Measurements from ENCODE around the gene PIGM. TPM values are rescaled to one million over a fixed set of nuclear protein-coding genes. Genes with fewer than 3 reads are reported as not detected.
"Not testable (repeated sequence)": the region's sequence is repeated elsewhere in the genome, so short reads cannot be mapped to it uniquely, and the experiment has no call there.

Gene PIGM
- total RNA-seq, 6 experiments from 2014 or later = 3.3 to 4.7 (median 3.9) TPM

DNA sequence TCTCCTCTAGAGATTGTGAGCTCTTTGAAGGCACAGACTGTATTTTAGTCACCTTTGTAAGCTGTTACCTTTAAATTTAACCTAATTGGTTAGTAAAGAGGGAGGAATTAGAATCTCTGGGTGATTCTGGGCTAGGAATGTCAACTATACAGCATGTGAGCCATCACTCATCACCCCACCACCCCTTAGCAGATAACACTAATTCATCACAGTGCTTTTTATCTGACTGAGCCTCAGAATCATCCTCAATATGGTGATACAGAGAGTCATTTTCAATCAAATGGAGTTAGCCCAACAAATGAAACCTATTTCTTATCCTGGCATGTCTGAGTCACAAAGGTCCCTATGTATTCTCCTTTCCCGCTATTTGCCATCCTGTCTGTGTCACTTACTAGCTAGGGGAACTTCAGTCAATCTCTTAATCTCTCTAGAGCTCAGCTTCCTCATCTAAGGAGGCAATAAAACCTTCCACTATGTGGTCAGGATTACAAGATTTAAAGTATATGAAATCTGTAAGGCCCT lies 24.9 kb upstream of the PIGM start:
- WGBS (ENCODE audit: insufficient coverage, low coverage, low lambda C conversion rate, missing lambda C conversion rate) = 87% methylated on average over 1 of the region's 1 CpG

DNA sequence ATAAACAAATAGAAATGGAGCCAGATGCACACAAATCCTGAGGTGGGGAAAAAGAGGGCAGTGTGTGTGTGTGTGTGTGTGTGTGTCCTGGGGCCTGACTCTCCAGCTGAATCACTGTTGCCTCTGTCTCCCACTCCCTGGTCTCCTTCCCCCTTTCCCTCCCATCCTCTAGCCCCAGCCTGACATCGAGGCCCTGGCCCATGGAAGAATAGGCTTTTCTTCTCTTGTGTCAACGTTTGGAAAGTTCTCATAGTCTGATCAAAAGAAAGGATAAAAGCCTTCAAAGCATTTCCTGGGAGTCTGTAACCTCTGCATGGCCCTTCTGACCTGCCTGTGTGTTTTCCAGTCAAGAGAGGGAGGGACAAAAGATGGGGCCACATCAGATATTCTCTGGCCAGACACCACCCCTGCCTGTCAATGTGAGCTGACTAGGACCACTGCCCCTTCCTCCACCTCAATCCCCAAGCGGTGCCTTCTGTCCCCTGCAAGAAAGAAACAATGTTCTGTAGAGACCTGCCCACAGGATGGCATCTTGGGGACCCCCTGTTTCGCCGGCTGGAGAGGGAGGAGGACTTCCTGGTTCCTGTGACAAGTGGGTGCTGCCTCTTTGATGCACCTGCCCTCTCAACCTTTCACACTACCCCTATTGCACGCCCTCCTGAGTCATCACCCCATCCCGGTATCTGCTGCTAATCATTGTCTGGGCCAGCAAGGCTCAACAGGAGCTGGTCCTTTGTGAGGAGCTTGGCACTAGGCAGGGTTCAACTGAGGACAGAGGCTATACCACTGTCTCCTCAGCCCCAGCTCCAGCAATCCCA lies 22.0 kb upstream of the PIGM start:
- WGBS (ENCODE audit: insufficient coverage, low coverage, low lambda C conversion rate, missing lambda C conversion rate) = 40% methylated on average over 5 of the region's 7 CpGs
- H3K27me3 ChIP-seq = no peaks in the 10 kb centered on the region
- ATAC-seq (no peak), DNase-seq (no peak)
- H3K9me3 ChIP-seq = no peaks in the 10 kb centered on the region
- intact Hi-C loops (cut with DNase I) = no loop called here
- TF ChIP-seq POLR2A (IDR thresholded peaks at IDR 0.05) = no peak
- TF ChIP-seq, protein P1, sequence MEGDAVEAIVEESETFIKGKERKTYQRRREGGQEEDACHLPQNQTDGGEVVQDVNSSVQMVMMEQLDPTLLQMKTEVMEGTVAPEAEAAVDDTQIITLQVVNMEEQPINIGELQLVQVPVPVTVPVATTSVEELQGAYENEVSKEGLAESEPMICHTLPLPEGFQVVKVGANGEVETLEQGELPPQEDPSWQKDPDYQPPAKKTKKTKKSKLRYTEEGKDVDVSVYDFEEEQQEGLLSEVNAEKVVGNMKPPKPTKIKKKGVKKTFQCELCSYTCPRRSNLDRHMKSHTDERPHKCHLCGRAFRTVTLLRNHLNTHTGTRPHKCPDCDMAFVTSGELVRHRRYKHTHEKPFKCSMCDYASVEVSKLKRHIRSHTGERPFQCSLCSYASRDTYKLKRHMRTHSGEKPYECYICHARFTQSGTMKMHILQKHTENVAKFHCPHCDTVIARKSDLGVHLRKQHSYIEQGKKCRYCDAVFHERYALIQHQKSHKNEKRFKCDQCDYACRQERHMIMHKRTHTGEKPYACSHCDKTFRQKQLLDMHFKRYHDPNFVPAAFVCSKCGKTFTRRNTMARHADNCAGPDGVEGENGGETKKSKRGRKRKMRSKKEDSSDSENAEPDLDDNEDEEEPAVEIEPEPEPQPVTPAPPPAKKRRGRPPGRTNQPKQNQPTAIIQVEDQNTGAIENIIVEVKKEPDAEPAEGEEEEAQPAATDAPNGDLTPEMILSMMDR (IDR thresholded peaks at IDR 0.05) = no peak
- no peak overlapping the region for H3K27ac ChIP-seq
- no peaks in the 10 kb centered on the region for H3K36me3 ChIP-seq
- H3K4me3 ChIP-seq = no peak overlapping the region
- no peaks in the 10 kb centered on the region for H3K4me1 ChIP-seq

More for the DNA sequence above, 24.9 kb upstream of the PIGM start:
- no peak for ATAC-seq
- no peak for TF ChIP-seq POLR2A (IDR thresholded peaks at IDR 0.05)
- TF ChIP-seq, protein P1 (IDR thresholded peaks at IDR 0.05) = no peak
- no peak for DNase-seq
- Histone ChIP-seq H3K4me1 (no peaks in the 10 kb centered on the region), H3K27me3 (no peaks in the 10 kb centered on the region), H3K9me3 (no peaks in the 10 kb centered on the region), H3K4me3 (no peak overlapping the region), H3K27ac (no peak overlapping the region), H3K36me3 (no peaks in the 10 kb centered on the region)
- intact Hi-C loops (cut with DNase I) = no loop called here

DNA sequence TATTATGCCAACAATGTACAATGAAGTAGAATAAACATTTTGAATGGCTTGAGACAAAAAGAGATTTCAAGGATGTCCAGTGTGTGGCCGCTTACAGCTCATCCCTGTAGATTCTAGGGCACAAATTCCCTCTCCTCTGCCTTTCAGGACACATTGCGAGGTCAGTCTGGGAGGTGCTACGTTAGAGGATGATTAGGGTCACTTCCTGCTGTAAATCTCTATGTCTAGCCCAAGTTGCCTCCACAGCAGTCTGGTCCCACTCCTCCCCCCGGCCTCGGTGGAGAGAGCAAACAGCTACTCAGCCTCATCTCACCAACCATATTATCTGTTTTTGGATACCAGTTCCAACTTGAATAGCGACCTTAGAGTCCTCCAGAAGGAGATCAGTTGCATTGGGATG lies 21.1 kb upstream of the PIGM start:
- Histone ChIP-seq H3K9me3 (no peaks in the 10 kb centered on the region), H3K4me1 (no peaks in the 10 kb centered on the region), H3K27me3 (no peaks in the 10 kb centered on the region), H3K36me3 (no peaks in the 10 kb centered on the region), H3K27ac (no peak overlapping the region), H3K4me3 (no peak overlapping the region)
- intact Hi-C loops (cut with DNase I) = no loop called here
- ATAC-seq = no peak
- TF ChIP-seq POLR2A (IDR thresholded peaks at IDR 0.05) = no peak
- TF ChIP-seq, protein P1 (IDR thresholded peaks at IDR 0.05) = no peak
- DNase-seq = no peak
- WGBS (ENCODE audit: insufficient coverage, low coverage, low lambda C conversion rate, missing lambda C conversion rate) = 44% methylated on average over 4 of the region's 6 CpGs

DNA sequence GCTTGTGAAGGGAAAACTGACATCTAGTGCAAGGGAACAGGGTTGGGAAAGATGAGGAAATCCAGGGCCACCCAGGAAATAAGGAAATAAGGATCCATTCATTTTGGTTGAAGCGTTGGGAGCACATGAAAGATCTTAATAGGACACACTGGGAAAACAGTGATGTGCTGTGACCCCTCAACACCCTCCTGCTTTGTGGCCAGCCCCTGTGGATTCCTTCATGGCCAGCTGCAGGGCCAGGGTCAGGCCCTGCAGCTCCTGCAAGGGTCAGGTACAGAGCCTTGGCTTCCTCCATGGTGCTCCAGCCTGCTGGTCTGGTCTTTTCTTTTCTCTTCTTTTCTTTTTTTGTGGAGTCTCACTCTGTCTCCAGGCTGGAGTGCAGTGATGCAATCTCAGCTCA lies 18.8 kb upstream of the PIGM start:
- no peak overlapping the region for H3K4me3 ChIP-seq
- H3K36me3 ChIP-seq = no peaks in the 10 kb centered on the region
- WGBS (ENCODE audit: insufficient coverage, low coverage, low lambda C conversion rate, missing lambda C conversion rate) = no CpG with 5 or more reads among the region's 1 CpG
- TF ChIP-seq, protein P1 (IDR thresholded peaks at IDR 0.05) = no peak
- no peak for TF ChIP-seq POLR2A (IDR thresholded peaks at IDR 0.05)
- intact Hi-C loops (cut with DNase I) = no loop called here
- DNase-seq = no peak
- H3K9me3 ChIP-seq = no peaks in the 10 kb centered on the region
- H3K27me3 ChIP-seq = no peaks in the 10 kb centered on the region
- ATAC-seq = no peak
- H3K27ac ChIP-seq = no peak overlapping the region
- peaks cover 0 to 10% (median 0%) of the 10 kb centered on the region in 4 donors for H3K4me1 ChIP-seq

DNA sequence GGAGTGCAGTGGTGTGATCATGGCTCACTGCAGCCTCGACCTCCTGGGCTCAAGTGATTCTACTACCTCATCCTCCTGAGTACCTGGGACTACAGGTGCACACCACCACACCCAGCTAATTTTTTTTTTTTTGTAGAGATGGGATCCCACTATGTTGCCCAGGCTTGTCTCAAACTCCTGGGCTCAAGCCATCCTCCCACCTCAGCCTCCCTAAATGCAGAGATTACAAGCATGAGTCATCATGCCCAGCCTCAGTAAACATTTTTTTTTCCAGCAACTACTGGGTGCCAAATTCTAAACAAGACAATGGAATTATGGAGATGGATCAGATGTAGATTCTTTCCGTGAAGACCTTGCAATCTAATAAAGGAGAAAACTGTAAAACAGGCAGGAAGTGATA lies 18.4 kb upstream of the PIGM start:
- H3K9me3 ChIP-seq; H3K27me3 ChIP-seq; DNase-seq; intact Hi-C loops (cut with DNase I); H3K27ac ChIP-seq; ATAC-seq; H3K36me3 ChIP-seq; H3K4me3 ChIP-seq: not testable (repeated sequence)
- H3K4me1 ChIP-seq = peaks cover 0 to 14% (median 0%) of the 10 kb centered on the region in 4 donors
- 58% methylated on average over 2 of the region's 2 CpGs for WGBS (ENCODE audit: insufficient coverage, low coverage, low lambda C conversion rate, missing lambda C conversion rate)

All from right lobe of liver (tissue), 6 donors.